Upper lobe of right lung (tissue), 1 donor: ENCODE data around the gene PRDM5. TPM values are rescaled to one million over a fixed set of nuclear protein-coding genes. Genes with fewer than 3 reads are reported as not detected.

Experiments used
- ATAC-seq: fragments of 200-7000 bp; cut with Tn5 transposase; one replicate; pipeline ENCODE4 v1.9.1; 2020; ENCODE audit warnings: mild to moderate bottlenecking, moderate library complexity
- DNase-seq: peaks from one replicate; pipeline ENCODE4 v3.0.0-alpha.2; 2020
- H3K27ac ChIP-seq: fragments of 200-600 bp; one replicate; pipeline ENCODE4 v1.8.0; 2022
- H3K27me3 ChIP-seq: fragments of 200-600 bp; one replicate; pipeline ENCODE4 v1.8.0; 2022; ENCODE audit warnings: mild to moderate bottlenecking
- H3K36me3 ChIP-seq: fragments of 200-600 bp; one replicate; pipeline ENCODE4 v1.8.0; 2022
- H3K4me1 ChIP-seq: fragments of 200-600 bp; one replicate; pipeline ENCODE4 v1.8.0; 2022
- H3K4me3 ChIP-seq: fragments of 200-600 bp; one replicate; pipeline ENCODE4 v1.8.0; 2022; ENCODE audit warnings: mild to moderate bottlenecking
- H3K9me3 ChIP-seq: fragments of 200-600 bp; one replicate; pipeline ENCODE4 v1.8.0; 2022
- CTCF ChIP-seq: fragments of 200-600 bp; IDR thresholded peaks from one replicate; pipeline ENCODE4 v1.8.0; 2022; ENCODE audit warnings: antibody characterized with exemption
- intact Hi-C: fragments of 100-400 bp; cut with DNase I; formaldehyde crosslinking; loops from one replicate; pipeline ENCODE4 v1.11.0; 2022
- total RNA-seq: library from RNA; stranded (reverse); fragmentation: NEBNext Ultra II Directional; extraction: Animal tissue kit (Norgen Biotek cat#: 25700); gene quantifications from one replicate; pipeline ENCODE4 v1.2.1, GENCODE V29; 2021
- donor health status: DM: no; HTN: yes; CAD: no; lungs with severe emphysema.

PRDM5 gene
- total RNA-seq, 1 donor from 2014 or later = 17.0 TPM

GRCh38 chr4:120724656-120725055 is 197.9 kb downstream of the PRDM5 start:
- no peaks in the 10 kb centered on the region for H3K9me3 ChIP-seq
- intact Hi-C loops = no loop called here
- no peak for TF ChIP-seq CTCF
- H3K27me3 ChIP-seq = no peaks in the 10 kb centered on the region
- H3K36me3 ChIP-seq = no peaks in the 10 kb centered on the region
- H3K4me1 ChIP-seq = no peaks in the 10 kb centered on the region
- no peak overlapping the region for H3K4me3 ChIP-seq
- DNase-seq (no peak), ATAC-seq (no peak)
- no peak overlapping the region for H3K27ac ChIP-seq

GRCh38 chr4:120723986-120724385 is 198.5 kb downstream of the PRDM5 start:
- TF ChIP-seq CTCF = no peak
- intact Hi-C loops = no loop called here

GRCh38 chr4:120723105-120723504 is 199.4 kb downstream of the PRDM5 start:
- Histone ChIP-seq H3K4me1 (peaks cover 3% of the 10 kb centered on the region), H3K9me3 (no peaks in the 10 kb centered on the region), H3K27ac (no peak overlapping the region), H3K27me3 (no peaks in the 10 kb centered on the region), H3K4me3 (no peak overlapping the region), H3K36me3 (no peaks in the 10 kb centered on the region)
- DNase-seq (no peak), ATAC-seq (peak; percentile 27)
- TF ChIP-seq CTCF = no peak
- intact Hi-C loops = no loop called here

More at GRCh38 chr4:120723986-120724385, 198.5 kb downstream of the PRDM5 start:
- no peak for DNase-seq
- Histone ChIP-seq H3K27me3 (no peaks in the 10 kb centered on the region), H3K27ac (no peak overlapping the region), H3K36me3 (no peaks in the 10 kb centered on the region), H3K4me3 (no peak overlapping the region), H3K9me3 (no peaks in the 10 kb centered on the region), H3K4me1 (peaks cover 2% of the 10 kb centered on the region)
- no peak for ATAC-seq

- DNase-seq = no peak
- Histone ChIP-seq H3K9me3 (no peaks in the 10 kb centered on the region), H3K4me3 (no peak overlapping the region), H3K27ac (no peak overlapping the region), H3K27me3 (no peaks in the 10 kb centered on the region), H3K36me3 (no peaks in the 10 kb centered on the region), H3K4me1 (peaks cover 3% of the 10 kb centered on the region)
- no peak for TF ChIP-seq CTCF
- intact Hi-C loops = no loop called here
- ATAC-seq = no peak
These were observed 199.9 kb downstream of the PRDM5 start for GRCh38 chr4:120722655-120723054.

GRCh38 chr4:120720354-120720934 is 202.1 kb downstream of the PRDM5 start:
- H3K27ac ChIP-seq = no peak overlapping the region
- DNase-seq (no peak), ATAC-seq (no peak)
- no peaks in the 10 kb centered on the region for H3K9me3 ChIP-seq
- H3K4me3 ChIP-seq = no peak overlapping the region
- H3K4me1 ChIP-seq = peaks cover 3% of the 10 kb centered on the region
- H3K36me3 ChIP-seq = no peaks in the 10 kb centered on the region
- no peak for TF ChIP-seq CTCF
- intact Hi-C loops = no loop called here
- no peaks in the 10 kb centered on the region for H3K27me3 ChIP-seq
